Measurements from ENCODE around the gene YARS2. TPM values are rescaled to one million over a fixed set of nuclear protein-coding genes. Genes with fewer than 3 reads are reported as not detected.

YARS2 gene
- total and polyA plus RNA-seq, 11 donors: 7.7 to 20.6 (median 14.2) TPM

DNA sequence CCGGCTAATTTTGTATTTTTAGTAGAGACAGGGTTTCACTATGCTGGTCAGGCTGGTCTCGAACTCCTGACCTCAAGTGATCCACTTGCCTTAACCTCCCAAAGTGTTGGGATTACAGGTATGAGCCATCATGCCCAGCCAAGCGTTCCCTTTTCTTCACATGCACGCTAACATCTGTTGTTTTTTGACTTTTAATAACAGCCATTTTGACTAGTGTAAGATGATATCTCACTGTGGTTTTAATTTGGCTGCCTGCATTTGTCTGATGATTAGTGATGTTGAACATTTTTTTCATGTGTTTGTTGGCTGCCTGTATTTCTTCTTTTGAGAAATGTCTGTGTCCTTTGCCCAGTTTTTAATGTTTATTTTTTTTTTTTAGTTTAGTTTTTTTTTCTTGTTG, 10.2 kb upstream of the YARS2 start:
- 77 to 81% (median 81%) methylated on average over 4 of the region's 4 CpGs for WGBS, 4 donors
- DNase-seq: no peak
- Histone ChIP-seq H3K27ac (no peak overlapping the region), H3K4me3 (no peak overlapping the region), H3K4me1 (no peaks in the 10 kb centered on the region), H3K27me3 (peaks cover 0 to 6% (median 0%) of the 10 kb centered on the region in 9 donors), H3K36me3 (no peaks in the 10 kb centered on the region), H3K9me3 (no peaks in the 10 kb centered on the region)
- intact Hi-C loops (cut with DNase I): no loop called here
- TF ChIP-seq, protein P1, sequence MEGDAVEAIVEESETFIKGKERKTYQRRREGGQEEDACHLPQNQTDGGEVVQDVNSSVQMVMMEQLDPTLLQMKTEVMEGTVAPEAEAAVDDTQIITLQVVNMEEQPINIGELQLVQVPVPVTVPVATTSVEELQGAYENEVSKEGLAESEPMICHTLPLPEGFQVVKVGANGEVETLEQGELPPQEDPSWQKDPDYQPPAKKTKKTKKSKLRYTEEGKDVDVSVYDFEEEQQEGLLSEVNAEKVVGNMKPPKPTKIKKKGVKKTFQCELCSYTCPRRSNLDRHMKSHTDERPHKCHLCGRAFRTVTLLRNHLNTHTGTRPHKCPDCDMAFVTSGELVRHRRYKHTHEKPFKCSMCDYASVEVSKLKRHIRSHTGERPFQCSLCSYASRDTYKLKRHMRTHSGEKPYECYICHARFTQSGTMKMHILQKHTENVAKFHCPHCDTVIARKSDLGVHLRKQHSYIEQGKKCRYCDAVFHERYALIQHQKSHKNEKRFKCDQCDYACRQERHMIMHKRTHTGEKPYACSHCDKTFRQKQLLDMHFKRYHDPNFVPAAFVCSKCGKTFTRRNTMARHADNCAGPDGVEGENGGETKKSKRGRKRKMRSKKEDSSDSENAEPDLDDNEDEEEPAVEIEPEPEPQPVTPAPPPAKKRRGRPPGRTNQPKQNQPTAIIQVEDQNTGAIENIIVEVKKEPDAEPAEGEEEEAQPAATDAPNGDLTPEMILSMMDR (IDR thresholded peaks at IDR 0.05): no peak
- TF ChIP-seq POLR2A (IDR thresholded peaks at IDR 0.05): no peak
- ATAC-seq: no peak

DNA sequence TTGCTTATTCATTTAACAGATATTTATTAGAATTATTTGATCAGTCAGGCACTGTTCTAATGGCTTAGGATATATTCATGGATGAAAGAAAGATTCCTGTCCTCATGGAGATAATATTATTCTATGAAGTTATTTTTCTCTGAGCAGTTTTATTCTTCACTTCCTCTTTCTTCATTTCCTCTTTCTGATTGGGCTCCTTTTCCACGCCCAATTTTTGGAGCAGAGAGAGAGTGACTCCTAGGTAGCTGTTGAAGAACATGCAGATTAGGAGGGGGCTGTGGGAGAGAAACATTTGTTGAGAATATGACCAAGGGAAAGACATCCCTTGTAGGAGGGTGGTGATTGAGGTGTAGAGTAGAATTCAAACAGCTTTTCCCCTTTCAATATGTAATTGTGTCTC, 6.0 kb upstream of the YARS2 start:
- Histone ChIP-seq H3K4me1 (peaks cover 0 to under 1% (median 0%) of the 10 kb centered on the region in 12 donors), H3K27me3 (peaks cover 0 to 3% (median 0%) of the 10 kb centered on the region in 9 donors), H3K36me3 (no peaks in the 10 kb centered on the region), H3K4me3 (no peak overlapping the region), H3K9me3 (no peaks in the 10 kb centered on the region), H3K27ac (no peak overlapping the region)
- TF ChIP-seq, protein P1 (IDR thresholded peaks at IDR 0.05): no peak
- TF ChIP-seq POLR2A (IDR thresholded peaks at IDR 0.05): no peak
- 55 to 76% (median 62%) methylated on average over 1 of the region's 1 CpG for WGBS, 4 donors
- intact Hi-C loops (cut with DNase I): no loop called here
- ATAC-seq: no peak
- DNase-seq: no peak

GRCh38 chr12:32757157-32757556, 1.5 kb upstream of the YARS2 start:
- H3K4me3 ChIP-seq: no peak overlapping the region
- H3K4me1 ChIP-seq: peaks cover 5 to 28% (median 16%) of the 10 kb centered on the region in 12 donors
- no peak overlapping the region for H3K27ac ChIP-seq
- 91 to 93% (median 92%) methylated on average over 3 of the region's 3 CpGs for WGBS, 4 donors
- no peaks in the 10 kb centered on the region for H3K9me3 ChIP-seq
- peaks cover 0 to 3% (median 0%) of the 10 kb centered on the region in 9 donors for H3K27me3 ChIP-seq
- no peak for ATAC-seq
- intact Hi-C loops (cut with DNase I): loop anchor here (2.0 to 10.0 kb wide), 7 partner anchors 160 to 1266 kb away; partner anchors contain the start of gene ALG10 (in 7 of the 10)
- H3K36me3 ChIP-seq: peaks cover 0 to 21% (median 18%) of the 10 kb centered on the region in 9 donors
- TF ChIP-seq POLR2A (IDR thresholded peaks at IDR 0.05): no peak
- TF ChIP-seq, protein P1 (IDR thresholded peaks at IDR 0.05): no peak
- DNase-seq: no peak

DNA sequence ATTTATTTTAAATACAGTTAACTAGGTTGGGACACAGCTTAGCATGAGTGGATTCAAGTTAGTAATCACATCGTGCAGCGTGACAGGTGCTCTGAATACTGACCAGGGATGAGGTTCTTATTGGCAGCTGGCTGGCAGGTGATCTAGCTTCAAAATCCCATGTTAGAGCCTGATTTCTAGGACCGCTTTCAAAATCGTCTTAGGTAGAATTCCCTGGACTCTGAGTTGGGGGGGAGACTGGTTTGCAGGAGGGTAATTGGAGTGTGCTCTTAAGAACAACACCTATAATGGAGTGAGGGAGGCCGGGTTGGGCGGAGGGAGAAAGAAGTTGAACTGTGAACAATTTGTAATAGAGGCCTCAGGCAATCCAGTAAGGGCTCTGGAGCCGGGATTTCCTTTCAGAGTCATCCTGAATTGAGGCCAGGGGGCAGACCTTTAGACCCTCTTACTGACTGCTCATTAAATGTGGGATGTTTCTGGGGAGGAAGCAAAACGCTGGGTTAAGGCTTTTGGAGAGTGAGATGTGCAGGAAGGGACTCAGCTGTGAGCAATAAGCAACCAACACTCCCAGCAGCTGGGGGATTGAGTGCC, 874 bp upstream of the YARS2 start:
- Histone ChIP-seq H3K4me3 (peak overlapping the region in 9 of 12 donors; percentile 71 to 98 (median 85)), H3K4me1 (peaks cover 5 to 28% (median 16%) of the 10 kb centered on the region in 12 donors)

More for the DNA sequence above, 874 bp upstream of the YARS2 start:
- TF ChIP-seq, protein P1 (IDR thresholded peaks at IDR 0.05): no peak
- TF ChIP-seq POLR2A (IDR thresholded peaks at IDR 0.05): no peak
- no peaks in the 10 kb centered on the region for H3K9me3 ChIP-seq
- peak overlapping the region in 6 of 12 donors; percentile 86 to 95 (median 94) for H3K27ac ChIP-seq
- H3K36me3 ChIP-seq: peaks cover 0 to 26% (median 24%) of the 10 kb centered on the region in 9 donors
- DNase-seq: no peak
- 33 to 39% (median 37%) methylated on average over 8 of the region's 8 CpGs for WGBS, 4 donors
- no peak for ATAC-seq
- intact Hi-C loops (cut with DNase I): loop anchor here (1.0 to 10.0 kb wide), 9 partner anchors 161 to 1266 kb away; partner anchors contain the start of gene ALG10 (in 7 of the 10)
- no peaks in the 10 kb centered on the region for H3K27me3 ChIP-seq

Data from heart left ventricle (tissue), 16 donors.